ENCODE measurements around the gene STX3. TPM values are rescaled to one million over a fixed set of nuclear protein-coding genes. Genes with fewer than 3 reads are reported as not detected.
"Not testable (repeated sequence)": the region's sequence is repeated elsewhere in the genome, so short reads cannot be mapped to it uniquely, and the experiment has no call there.

Gene STX3
- total RNA-seq, 1 donor from 2014 or later = 26.4 TPM

GRCh38 chr11:59758401-59759037 lies 3.3 kb downstream of the STX3 start:
- no peak for DNase-seq

DNA sequence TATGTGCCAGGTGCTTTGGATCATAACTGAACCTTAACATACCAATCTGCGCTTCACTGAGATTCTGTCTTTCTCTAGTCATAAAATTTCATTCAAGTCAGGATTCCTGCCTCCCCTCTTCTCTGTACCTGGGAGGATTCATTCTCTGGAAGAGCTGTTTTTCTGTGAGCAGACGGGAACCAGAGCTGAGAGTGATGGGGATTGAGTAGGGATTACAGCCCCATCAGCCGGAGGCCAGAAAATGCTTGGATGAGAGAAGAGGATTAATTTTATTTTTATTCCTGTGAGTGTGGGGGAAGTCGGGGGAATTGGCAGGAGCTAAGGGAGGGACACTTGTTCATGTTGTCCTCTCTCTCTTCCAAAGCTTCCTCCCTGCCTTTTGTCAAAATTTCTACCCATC lies 4.7 kb downstream of the STX3 start:
- no peak for DNase-seq

DNA sequence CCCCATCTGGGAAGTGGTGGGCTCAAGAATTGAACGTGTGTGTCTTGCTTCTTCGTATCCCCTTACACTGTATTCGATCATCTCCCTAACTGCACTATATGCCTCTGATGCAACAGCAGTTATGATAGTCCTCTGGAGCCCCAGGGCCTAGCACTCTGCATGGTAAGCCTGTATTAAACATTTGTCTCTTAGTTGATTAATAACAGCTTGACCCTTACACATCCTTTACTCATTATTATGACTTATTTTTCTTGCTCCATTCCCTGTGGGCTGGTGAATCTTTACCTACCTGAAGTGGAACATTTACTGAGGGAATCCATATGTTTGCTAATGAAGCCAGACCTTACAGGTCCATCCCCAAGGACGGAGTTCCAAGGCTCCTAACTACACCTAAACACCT lies 5.6 kb downstream of the STX3 start:
- DNase-seq = no peak

GRCh38 chr11:59761993-59762392 lies 6.8 kb downstream of the STX3 start:
- DNase-seq = no peak

GRCh38 chr11:59765068-59765735 lies 10.0 kb downstream of the STX3 start:
- DNase-seq = no peak

DNA sequence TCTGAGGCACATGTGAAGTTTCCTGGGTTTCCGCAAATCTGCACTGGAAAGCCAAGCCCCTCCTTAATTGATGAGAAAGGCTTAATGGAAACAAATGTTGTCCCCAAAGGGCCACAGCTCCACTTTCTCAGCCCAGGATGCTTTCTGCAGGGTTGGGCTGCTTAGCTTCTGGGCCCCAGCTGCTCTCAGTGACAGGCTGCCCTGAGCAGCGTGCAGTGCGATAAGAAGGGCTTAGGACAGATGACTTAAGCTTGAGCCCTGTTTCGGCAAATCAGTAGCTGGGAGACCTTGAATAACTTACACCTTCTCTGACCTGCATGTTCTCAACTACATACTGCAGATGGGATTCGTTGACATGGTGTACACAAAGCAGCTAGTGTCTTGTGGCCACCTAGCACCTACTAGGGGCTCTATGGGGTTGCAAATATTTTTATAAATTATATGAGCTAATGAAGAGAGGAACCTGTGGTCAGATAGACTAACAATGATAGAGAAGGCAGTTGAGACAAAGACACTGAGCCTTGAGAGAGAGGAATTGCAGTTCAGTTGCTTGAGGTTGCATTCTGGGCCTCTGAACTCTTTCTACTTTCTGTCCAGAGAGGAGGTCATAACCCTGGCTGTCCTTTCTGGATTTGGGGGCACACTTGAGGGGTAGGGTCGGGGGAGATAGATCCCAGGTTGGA lies 11.5 kb downstream of the STX3 start:
- DNase-seq = no peak

DNA sequence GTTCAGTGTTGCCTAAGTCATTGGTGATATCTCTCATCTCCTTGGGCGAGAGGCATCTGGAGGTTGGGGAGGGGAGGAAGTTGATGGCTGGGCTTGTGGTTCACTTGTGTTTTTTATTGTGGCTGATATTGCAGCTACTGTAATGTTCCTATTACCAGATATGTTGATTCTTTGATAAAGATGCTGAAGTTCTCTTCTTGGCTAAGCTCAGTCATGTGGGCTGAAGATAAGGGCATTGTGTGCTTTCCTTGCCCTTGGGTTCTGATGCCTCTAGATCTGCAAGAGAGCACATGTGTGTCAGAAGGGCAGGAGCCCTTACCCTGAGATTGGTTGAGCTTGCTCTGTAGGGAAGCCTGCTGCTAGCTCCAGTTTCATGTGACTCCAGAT lies 12.0 kb downstream of the STX3 start:
- DNase-seq = no peak

- DNase-seq = no peak
These were observed 13.9 kb downstream of the STX3 start for GRCh38 chr11:59769111-59769510.

DNA sequence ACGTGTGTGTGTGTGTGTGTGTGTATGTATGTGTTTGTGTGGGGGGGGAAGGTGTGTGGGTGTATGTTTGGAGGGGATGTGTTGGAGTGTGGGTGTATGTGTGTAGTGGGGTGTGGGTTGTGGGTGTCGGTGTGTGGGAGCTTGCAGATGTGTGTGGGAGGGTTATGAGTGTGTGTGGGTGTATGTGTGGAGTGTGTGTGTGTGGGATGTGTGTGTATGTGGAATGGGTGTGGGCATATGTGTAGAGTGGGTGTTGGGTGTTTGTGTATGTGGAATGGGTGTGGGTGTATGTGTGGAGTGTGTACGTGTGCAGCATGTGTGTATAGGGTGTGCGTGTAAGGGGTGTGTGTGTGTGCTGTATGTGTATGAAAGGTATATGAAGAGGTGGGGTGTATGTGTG lies 14.7 kb downstream of the STX3 start:
- no peak for DNase-seq

DNA sequence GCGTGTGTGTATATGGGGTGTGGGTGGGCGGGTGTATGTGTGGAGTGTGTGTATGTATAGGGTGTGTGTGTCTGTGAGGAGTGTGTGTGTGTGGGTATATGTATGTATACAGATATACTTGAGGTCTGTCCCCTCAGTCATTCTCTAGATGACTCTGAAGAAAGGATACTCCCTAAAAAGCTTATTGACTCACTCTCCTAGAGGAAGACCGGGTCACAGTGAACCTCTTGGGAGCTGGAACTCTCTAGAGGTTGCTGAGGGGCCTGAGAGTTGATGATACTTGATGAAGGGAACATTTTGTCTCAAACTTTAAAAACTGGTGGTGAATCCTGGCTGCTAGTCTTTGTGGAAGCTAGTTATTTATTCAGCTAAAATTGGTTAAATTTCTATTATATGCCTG lies 15.1 kb downstream of the STX3 start:
- DNase-seq = no peak

GRCh38 chr11:59770869-59771268 lies 15.7 kb downstream of the STX3 start:
- DNase-seq = no peak

DNA sequence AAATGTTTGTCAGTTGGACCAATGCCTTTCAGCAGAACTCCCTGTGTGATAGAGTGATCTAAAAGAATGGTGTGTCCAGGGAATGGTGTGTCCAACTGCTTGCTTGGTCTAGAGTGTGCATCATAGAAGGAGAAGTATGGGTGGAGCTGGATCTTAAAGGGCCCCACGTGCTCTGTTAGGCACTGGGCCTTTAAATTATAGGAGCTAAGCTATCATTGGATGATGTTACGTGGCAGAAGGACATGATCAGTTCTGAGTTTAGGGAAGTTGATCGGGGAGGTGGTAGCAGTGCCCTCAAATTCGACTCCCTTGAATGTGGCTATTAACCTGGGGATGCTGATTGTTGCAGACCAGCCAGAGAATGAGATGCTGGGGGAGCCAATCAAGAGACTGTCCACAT lies 16.4 kb downstream of the STX3 start:
- no peak for DNase-seq

DNA sequence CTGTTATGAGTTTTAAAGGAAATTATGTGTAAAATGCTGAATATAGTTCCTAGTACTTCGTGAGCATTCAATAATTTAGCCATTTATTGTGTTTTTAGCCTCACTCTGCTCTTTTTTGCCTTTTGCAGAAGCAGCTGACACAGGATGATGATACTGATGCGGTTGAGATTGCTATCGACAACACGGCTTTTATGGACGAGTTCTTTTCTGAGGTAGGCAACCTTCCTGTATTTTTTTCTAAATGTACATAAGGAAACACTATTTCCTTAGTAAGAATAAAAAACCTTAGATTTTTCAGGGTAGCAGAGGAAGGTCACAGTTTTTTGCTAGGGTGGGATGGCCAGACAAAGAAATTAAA lies 17.9 kb downstream of the STX3 start:
- no peak for DNase-seq

DNA sequence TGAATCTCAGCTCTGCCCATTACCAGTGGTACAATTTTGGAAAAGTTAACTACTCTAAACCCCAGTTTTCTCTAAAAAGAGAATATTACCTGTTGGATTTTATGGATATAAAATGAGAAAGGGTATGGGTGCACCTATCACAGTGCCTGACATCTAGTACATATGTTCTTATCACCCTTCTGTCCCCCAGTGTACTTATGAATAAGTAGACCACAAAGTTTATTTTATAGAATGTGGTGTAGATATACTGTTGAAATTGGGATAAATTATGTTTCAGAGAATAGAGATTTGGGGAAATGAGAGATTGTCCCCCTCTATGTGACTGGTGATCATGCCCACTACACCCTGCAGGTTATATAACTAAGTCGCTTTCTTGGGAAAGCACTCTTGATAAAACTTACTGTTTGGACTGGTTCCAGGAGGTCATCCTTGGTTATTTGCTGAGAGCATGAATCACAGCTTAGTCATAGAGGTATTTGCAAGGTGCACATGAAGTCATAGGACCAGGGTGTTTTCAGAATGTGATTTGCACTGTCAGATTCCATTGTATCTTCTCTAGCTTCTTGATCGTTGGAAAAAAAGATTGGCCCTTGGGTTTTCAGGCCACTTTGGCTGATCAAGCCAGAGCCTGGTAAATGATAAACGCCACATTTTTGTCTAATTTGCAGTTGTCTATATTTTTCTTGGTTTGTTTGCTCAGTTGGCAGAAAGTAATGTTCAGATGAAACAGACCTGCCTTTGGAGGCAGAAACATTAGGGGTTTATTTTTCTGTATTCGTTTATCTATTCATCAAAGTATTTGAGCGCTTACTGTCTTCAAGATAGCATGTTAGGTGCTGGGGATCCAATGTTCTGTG lies 21.3 kb downstream of the STX3 start:
- DNase-seq = no peak

DNA sequence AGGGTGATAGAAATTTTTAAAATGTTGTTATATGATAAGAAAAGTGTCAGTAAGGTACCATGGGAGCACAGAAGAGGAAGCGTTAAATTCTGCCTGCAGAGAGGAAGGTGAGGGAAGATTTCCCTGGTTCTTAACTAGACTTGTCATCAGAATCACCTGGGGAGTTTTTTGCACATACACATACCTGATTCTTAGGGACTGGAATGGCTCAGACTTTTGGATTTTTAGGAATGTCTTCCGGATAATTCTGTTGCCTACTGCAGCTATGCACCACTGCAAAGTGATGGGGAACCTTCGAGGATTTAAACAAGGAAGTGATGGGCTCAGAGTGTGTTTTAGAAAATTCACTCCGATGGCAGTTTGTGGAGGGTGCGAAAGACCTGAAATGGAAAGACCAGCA lies 21.9 kb downstream of the STX3 start:
- no peak for DNase-seq

DNA sequence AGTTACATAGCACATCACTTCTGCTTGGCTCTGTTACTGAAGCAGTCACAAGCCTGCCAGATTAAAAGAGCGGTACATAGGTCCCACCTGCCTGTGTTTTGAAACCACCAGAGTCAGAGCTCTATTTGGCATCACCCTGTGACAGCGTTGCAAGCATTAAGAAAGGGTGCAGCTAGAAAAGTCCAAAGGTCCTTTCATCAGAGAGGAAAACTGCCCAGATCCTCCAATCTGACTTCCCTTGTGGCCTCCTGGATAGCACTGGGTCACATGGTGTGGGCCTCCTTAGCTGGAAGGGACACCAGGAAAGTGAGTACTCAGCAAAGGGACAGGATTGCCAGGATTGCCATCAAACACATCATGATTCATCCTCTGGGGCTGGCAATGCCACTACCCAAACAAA lies 22.9 kb downstream of the STX3 start:
- no peak for DNase-seq

GRCh38 chr11:59779487-59779886 lies 24.3 kb downstream of the STX3 start:
- no peak for DNase-seq

- DNase-seq = no peak
These were observed 26.9 kb downstream of the STX3 start for GRCh38 chr11:59782080-59782479.

- no peak for DNase-seq
These were observed 28.5 kb downstream of the STX3 start for GRCh38 chr11:59783632-59784090.

GRCh38 chr11:59784441-59784840 lies 29.3 kb downstream of the STX3 start:
- DNase-seq = not testable (repeated sequence)

DNA sequence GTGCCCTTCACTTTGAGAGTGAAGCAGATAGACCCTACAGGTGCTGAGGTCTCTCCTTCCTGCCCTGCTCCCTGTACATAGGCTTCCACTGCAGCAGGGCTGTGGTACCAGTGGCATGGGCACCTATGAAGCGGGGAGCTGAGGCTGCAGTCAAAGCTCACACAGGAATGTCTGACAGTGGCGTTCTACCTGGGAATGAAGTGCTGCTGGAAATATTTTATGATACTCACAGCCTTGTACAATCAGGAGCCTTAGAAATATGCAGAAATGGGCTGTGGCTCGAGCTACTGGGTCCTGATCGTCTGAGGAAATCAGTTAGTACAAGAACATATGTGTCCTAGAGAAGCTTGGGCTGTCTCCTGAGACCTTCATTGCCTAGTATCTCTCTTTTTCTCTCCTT lies 30.6 kb downstream of the STX3 start:
- DNase-seq = no peak

DNA sequence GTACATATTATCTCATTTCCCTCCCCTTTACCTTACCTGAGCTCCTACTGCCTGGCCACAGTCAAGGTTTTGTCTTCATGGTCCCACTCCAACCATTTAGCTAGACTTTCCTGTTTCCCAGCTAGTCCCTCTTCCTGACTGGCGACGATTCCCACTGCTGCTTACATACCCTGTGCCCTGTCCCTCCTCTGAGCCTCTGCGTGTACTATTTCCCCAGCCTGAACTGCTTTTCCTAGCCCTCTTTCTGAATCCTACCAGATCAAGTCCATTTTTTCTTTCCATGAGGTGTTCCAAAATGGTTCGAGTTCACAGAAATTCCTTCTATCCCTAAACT lies 32.0 kb downstream of the STX3 start:
- no peak for DNase-seq

GRCh38 chr11:59787816-59788215 lies 32.6 kb downstream of the STX3 start:
- DNase-seq = no peak
